Erythroblast (primary cell): ENCODE data around the gene NFIB.

Experiments used
- GATA1 ChIP-seq: IDR thresholded peaks from 2 replicates; pipeline ENCODE4 v1.6.1; 2011; ENCODE audit warnings: low read depth, mild to moderate bottlenecking, control low read depth, low read length, moderate library complexity
- POLR2A ChIP-seq: IDR thresholded peaks from 2 replicates; pipeline ENCODE4 v1.6.1; 2011; ENCODE audit warnings: mild to moderate bottlenecking, low read length

GRCh38 chr9:14140096-14140697, 173.7 kb downstream of the NFIB start:
- no peak for TF ChIP-seq POLR2A
- TF ChIP-seq GATA1, result no peak
